Measurements from ENCODE around the gene LIN37. TPM values are rescaled to one million over a fixed set of nuclear protein-coding genes. Genes with fewer than 3 reads are reported as not detected.
"Not testable (repeated sequence)": the region's sequence is repeated elsewhere in the genome, so short reads cannot be mapped to it uniquely, and the experiment has no call there.

The LIN37 gene
- total and polyA plus RNA-seq, 8 donors, result 1.7 to 44.0 (median 4.5) TPM

- FAIRE-seq, result no peak
- WGBS, 2 donors, result 66 to 71% methylated on average over 9 of the region's 9 CpGs
- Histone ChIP-seq H3K27me3 (no peaks in the 10 kb centered on the region), H3K4me3 (no peak overlapping the region), H3K4me1 (peaks cover 0 to 4% (median 0%) of the 10 kb centered on the region in 3 donors), H3K36me3 (no peaks in the 10 kb centered on the region), H3K9me3 (no peaks in the 10 kb centered on the region), H3K27ac (no peak overlapping the region)
- intact Hi-C loops (cut with DNase I), result no loop called here
- DNase-seq, result no peak
- TF ChIP-seq, protein P1, sequence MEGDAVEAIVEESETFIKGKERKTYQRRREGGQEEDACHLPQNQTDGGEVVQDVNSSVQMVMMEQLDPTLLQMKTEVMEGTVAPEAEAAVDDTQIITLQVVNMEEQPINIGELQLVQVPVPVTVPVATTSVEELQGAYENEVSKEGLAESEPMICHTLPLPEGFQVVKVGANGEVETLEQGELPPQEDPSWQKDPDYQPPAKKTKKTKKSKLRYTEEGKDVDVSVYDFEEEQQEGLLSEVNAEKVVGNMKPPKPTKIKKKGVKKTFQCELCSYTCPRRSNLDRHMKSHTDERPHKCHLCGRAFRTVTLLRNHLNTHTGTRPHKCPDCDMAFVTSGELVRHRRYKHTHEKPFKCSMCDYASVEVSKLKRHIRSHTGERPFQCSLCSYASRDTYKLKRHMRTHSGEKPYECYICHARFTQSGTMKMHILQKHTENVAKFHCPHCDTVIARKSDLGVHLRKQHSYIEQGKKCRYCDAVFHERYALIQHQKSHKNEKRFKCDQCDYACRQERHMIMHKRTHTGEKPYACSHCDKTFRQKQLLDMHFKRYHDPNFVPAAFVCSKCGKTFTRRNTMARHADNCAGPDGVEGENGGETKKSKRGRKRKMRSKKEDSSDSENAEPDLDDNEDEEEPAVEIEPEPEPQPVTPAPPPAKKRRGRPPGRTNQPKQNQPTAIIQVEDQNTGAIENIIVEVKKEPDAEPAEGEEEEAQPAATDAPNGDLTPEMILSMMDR (IDR thresholded peaks at IDR 0.05), result no peak
- peak in 1 of 4 donors; percentile 4 for ATAC-seq
Observed at GRCh38 chr19:35791814-35792279, 43.5 kb downstream of the LIN37 start.

- H3K4me3 ChIP-seq, result no peak overlapping the region
- no peak overlapping the region for H3K27ac ChIP-seq
- no peaks in the 10 kb centered on the region for H3K27me3 ChIP-seq
- 87 to 92% methylated on average over 15 of the region's 15 CpGs for WGBS, 2 donors
- FAIRE-seq, result no peak
- ATAC-seq, result no peak
- no peaks in the 10 kb centered on the region for H3K9me3 ChIP-seq
- no peaks in the 10 kb centered on the region for H3K36me3 ChIP-seq
- peaks cover 0 to 4% (median 0%) of the 10 kb centered on the region in 3 donors for H3K4me1 ChIP-seq
- DNase-seq, result peak in 1 of 6 donors; percentile 20
- TF ChIP-seq, protein P1 (IDR thresholded peaks at IDR 0.05), result no peak
- intact Hi-C loops (cut with DNase I), result no loop called here
Observed at GRCh38 chr19:35792312-35792711, 43.9 kb downstream of the LIN37 start.

DNA sequence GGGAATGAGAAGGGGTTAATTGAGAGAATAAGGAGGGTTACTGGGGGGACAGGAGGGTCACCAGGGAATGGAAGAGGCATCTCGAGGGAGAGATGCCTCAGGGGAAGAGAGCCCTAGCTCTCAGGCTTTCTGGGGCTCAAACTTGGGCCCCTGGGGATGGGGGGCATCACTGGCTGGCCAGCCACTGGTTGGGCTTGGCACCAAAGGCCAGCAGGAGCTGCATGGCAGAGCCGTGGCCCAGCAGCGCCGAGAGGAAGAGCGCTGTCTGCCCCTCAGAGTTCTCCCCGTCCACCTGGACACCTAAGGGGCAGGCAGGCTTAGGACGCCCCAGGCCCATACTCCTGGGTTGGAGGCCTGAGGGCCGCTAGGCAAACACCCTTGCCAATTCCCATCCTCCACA is 44.5 kb downstream of the LIN37 start:
- no peaks in the 10 kb centered on the region for H3K27me3 ChIP-seq
- FAIRE-seq (no peak), DNase-seq (no peak), ATAC-seq (no peak)
- no peaks in the 10 kb centered on the region for H3K36me3 ChIP-seq
- intact Hi-C loops (cut with DNase I), result no loop called here
- WGBS, 2 donors, result 87 to 92% methylated on average over 8 of the region's 8 CpGs
- TF ChIP-seq, protein P1 (IDR thresholded peaks at IDR 0.05), result no peak
- peaks cover 0 to 4% (median 0%) of the 10 kb centered on the region in 3 donors for H3K4me1 ChIP-seq
- no peaks in the 10 kb centered on the region for H3K9me3 ChIP-seq
- H3K27ac ChIP-seq, result no peak overlapping the region
- no peak overlapping the region for H3K4me3 ChIP-seq

- Histone ChIP-seq H3K4me1 (peaks cover 0 to 4% (median 0%) of the 10 kb centered on the region in 3 donors), H3K9me3 (no peaks in the 10 kb centered on the region), H3K36me3 (no peaks in the 10 kb centered on the region), H3K27ac (no peak overlapping the region), H3K27me3 (no peaks in the 10 kb centered on the region), H3K4me3 (no peak overlapping the region)
- intact Hi-C loops (cut with DNase I), result no loop called here
- FAIRE-seq, result no peak
- no peak for ATAC-seq
- 82 to 86% methylated on average over 7 of the region's 7 CpGs for WGBS, 2 donors
- no peak for DNase-seq
- TF ChIP-seq, protein P1 (IDR thresholded peaks at IDR 0.05), result no peak
Observed at GRCh38 chr19:35793381-35794165, 45.2 kb downstream of the LIN37 start.

DNA sequence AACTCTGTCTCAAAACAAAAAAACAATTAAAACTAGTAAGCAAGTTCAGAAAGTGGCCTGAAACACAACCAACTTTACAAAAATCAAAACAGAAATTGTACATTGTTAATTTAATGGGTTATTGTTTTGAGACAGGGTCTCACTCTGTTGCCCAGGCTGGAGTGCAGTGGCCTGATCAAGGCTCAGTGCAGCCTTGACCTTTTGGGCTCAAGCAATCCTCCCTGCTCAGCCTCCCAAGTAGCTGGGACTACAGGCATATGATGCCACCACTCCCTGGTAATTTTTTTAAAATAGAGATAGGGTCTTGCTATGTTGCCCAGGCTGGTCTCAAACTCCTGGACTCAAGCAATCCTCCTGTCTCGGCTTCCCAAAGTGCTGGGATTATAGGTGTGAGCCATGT is 47.2 kb downstream of the LIN37 start:
- ATAC-seq, result not testable (repeated sequence)

More for the DNA sequence above, 47.2 kb downstream of the LIN37 start:
- H3K27me3 ChIP-seq; DNase-seq; H3K9me3 ChIP-seq; intact Hi-C loops (cut with DNase I); H3K4me1 ChIP-seq; FAIRE-seq; H3K4me3 ChIP-seq; H3K27ac ChIP-seq; H3K36me3 ChIP-seq: not testable (repeated sequence)
- WGBS, 2 donors, result 89 to 100% methylated on average over 1 of the region's 1 CpG
